ENCODE measurements around the gene LCN12.

Gene LCN12

DNA sequence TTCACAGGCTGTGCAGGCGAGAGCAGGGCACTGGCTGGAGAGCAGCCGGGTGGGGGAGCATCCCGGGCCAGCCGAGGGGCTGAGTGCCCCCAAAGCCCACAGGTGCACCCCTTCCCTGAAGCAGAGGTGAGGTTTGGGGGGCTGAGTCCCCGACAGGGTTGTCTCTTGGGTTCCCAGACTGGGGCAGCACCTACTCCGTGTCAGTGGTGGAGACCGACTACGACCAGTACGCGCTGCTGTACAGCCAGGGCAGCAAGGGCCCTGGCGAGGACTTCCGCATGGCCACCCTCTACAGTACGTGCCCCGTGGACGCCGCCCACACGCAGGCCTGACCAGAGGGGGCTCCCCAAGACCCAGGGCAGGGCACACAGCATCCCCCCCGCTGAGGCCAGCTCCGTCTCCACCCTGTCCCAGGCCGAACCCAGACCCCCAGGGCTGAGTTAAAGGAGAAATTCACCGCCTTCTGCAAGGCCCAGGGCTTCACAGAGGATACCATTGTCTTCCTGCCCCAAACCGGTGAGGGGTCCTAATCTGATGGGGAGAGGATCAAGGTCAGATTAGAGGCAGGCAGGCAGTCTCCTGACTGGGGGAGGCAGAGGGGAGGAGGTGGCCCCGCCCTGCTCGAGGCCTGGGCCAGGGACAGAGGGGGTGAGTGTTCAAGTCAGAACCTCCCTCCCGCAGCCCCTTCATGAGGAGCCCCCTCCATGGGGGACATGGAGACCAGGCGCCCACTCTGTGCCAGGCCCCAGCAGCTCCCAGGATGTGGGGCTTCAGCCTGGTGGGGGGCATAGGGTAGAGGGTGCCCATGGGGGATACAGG lies 27.9 kb downstream of the LCN12 start:
- H3K9me3 ChIP-seq (ENCODE audit: control insufficient read depth in 1 of 2, low read length in 2 of 2), result no peaks in the 10 kb centered on the region
- peaks cover 3% of the 10 kb centered on the region for H3K27me3 ChIP-seq (ENCODE audit: low read depth, low read length)
- no peaks in the 10 kb centered on the region for H3K36me3 ChIP-seq (ENCODE audit: control insufficient read depth in 1 of 2, insufficient read depth in 2 of 2, low read length in 2 of 2)
- H3K4me3 ChIP-seq (ENCODE audit: low read depth in 1 of 2, low read length in 2 of 2), result no peak overlapping the region
- peaks cover 0 to 19% of the 10 kb centered on the region in 2 donors for H3K4me1 ChIP-seq (ENCODE audit: control insufficient read depth in 1 of 2, insufficient read depth in 2 of 2, low read length in 2 of 2)
- H3K27ac ChIP-seq (ENCODE audit: low read length), result no peak overlapping the region

DNA sequence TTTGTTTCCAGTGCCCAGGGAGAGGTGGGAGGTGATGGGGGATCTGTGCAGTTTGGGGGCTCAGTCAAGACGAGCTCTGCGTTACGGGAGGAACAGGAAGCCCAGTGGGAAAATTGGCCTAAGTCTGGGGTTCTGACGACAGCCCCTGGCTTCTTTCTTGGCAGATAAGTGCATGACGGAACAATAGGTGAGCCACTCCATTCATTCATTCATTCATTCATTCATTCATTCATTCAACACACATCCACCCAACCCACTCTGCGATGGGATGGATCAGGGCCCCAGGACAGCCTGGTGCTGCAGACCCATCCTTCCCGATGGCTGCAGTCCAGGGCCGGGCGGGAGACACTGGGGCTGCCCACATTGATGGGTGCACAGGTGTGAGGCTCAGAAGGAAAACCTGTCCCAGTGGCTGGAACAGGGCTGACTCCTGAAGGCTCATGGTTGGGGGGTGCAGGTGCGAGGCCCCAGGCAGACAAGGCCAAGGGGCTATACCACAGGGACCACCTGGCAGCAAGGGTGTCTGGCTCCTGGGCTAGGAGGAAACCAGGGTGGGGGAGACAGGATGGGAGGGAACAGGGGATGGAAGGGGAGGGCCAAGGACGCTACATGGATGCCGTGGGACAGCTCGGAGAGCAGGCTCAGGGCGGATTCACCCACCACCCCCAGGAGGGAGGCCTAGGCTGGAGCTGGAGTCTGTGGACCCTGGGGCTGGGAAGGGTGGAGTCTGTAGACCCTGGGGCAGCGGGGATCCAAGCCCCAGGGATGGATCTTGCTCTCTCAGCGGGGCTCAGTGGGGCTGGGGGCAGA lies 28.8 kb downstream of the LCN12 start:
- H3K9me3 ChIP-seq (ENCODE audit: control insufficient read depth in 1 of 2, low read length in 2 of 2), result no peaks in the 10 kb centered on the region
- H3K4me1 ChIP-seq (ENCODE audit: control insufficient read depth in 1 of 2, insufficient read depth in 2 of 2, low read length in 2 of 2), result peaks cover 0 to 21% of the 10 kb centered on the region in 2 donors
- peaks cover 5% of the 10 kb centered on the region for H3K27me3 ChIP-seq (ENCODE audit: low read depth, low read length)
- H3K4me3 ChIP-seq (ENCODE audit: low read depth in 1 of 2, low read length in 2 of 2), result no peak overlapping the region
- H3K27ac ChIP-seq (ENCODE audit: low read length), result no peak overlapping the region
- no peaks in the 10 kb centered on the region for H3K36me3 ChIP-seq (ENCODE audit: control insufficient read depth in 1 of 2, insufficient read depth in 2 of 2, low read length in 2 of 2)

DNA sequence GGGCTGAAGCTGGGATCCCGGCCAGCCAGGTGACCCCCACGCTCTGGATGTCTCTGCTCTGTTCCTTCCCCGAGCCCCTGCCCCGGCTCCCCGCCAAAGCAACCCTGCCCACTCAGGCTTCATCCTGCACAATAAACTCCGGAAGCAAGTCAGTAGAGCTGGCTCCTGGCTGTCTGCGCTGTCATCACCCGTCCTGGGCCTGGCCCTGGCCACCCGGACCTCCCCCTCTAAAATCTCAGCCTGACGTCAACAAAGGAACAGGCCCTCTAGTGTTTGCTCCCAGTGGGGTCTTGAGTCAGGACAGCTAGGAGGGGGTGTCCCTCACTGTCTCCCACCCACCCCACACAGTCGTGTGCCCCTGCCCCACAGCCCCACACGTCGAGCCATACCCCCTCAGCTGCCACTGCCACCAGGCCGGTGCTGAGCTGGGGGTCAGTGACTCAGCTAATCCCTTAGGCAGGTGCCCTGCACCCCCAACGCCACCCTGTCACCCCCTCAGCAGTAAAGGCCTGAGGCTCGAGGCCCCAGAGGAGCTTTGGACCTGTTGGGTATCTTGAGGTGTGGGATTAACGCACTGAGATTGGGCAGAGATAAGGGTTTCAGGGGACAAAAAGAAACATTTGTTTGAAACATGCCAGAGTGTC lies 29.6 kb downstream of the LCN12 start:
- Histone ChIP-seq H3K4me1 (ENCODE audit: control insufficient read depth in 1 of 2, insufficient read depth in 2 of 2, low read length in 2 of 2) (peaks cover 0 to 18% of the 10 kb centered on the region in 2 donors), H3K36me3 (ENCODE audit: control insufficient read depth in 1 of 2, insufficient read depth in 2 of 2, low read length in 2 of 2) (no peaks in the 10 kb centered on the region), H3K4me3 (ENCODE audit: low read depth in 1 of 2, low read length in 2 of 2) (no peak overlapping the region), H3K27ac (ENCODE audit: low read length) (no peak overlapping the region), H3K9me3 (ENCODE audit: control insufficient read depth in 1 of 2, low read length in 2 of 2) (no peaks in the 10 kb centered on the region), H3K27me3 (ENCODE audit: low read depth, low read length) (peaks cover 9% of the 10 kb centered on the region)

DNA sequence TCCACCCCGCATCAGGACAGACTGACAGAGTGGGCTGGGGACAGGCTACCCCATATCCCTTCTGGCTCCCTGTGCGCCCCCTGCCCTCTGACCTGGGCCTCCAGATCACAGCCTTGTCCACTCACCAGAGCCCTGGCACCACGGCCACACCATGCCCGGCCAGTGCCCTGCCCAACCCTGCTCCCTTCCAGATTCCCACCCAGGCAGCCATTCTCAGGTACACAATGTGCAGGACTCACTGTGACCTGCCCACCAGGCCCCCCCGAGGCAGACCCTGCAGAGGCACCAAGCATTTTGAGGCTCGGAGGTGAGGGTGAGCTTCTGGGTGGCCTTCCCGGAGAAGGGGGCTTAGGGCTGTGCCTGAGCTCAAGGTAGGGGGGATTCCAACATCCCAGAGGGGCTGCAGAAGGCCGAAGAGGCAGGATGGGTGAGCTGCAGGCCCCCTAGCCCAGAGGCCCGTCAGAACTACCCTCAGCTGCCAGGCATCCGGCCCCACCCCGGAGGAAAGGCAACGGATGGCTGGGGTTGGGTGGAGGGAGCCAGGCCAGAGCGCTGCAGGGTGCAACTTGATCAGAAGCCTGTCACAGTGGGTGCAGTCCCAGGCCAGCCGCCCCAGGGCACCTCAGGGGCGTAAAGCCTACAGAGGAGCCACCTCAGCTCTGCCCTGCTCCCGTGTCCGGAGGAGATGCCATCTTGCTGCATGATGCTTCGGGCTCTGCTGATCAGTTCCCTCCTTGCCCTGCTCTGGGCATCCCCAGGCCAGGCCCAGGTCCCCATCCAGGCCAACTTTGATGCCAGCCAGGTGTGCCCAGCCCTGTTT lies 30.4 kb downstream of the LCN12 start, which contains the start of gene LCNL1:
TSS of gene LCNL1 (plus strand) at position 762 of the 820 bp plus-strand sequence. CDS start 594 bp downstream, outside the sequence.
- Histone ChIP-seq H3K9me3 (ENCODE audit: control insufficient read depth in 1 of 2, low read length in 2 of 2) (no peaks in the 10 kb centered on the region), H3K36me3 (ENCODE audit: control insufficient read depth in 1 of 2, insufficient read depth in 2 of 2, low read length in 2 of 2) (no peaks in the 10 kb centered on the region), H3K4me3 (ENCODE audit: low read depth in 1 of 2, low read length in 2 of 2) (no peak within 1 kb of the TSS), H3K4me1 (ENCODE audit: control insufficient read depth in 1 of 2, insufficient read depth in 2 of 2, low read length in 2 of 2) (peaks cover 0 to 13% of the 10 kb centered on the region in 2 donors), H3K27ac (ENCODE audit: low read length) (no peak within 1 kb of the TSS), H3K27me3 (ENCODE audit: low read depth, low read length) (peaks cover 9% of the 10 kb centered on the region)

DNA sequence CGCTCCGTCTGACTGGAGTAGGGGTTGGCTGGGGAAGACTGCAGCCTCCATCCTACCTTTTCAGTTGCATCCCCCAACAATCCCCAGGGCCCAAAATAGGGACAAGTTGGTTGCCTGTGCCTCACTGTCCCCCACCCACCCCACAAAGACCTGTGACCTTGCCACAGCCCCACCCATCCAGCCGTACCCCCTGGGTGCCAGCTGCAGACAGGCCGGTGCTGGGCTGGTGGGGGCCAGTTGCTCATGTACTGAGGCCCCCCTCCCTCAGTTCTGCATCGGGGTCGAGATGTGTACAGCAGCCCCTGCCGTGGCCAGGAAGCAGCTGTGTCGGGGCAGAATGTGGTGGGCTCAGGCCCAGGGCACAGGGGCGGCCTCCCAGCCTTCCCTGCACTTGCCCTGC lies 31.1 kb downstream of the LCN12 start:
- peaks cover 9% of the 10 kb centered on the region for H3K27me3 ChIP-seq (ENCODE audit: low read depth, low read length)
- H3K9me3 ChIP-seq (ENCODE audit: control insufficient read depth in 1 of 2, low read length in 2 of 2), result no peaks in the 10 kb centered on the region
- H3K4me3 ChIP-seq (ENCODE audit: low read depth in 1 of 2, low read length in 2 of 2), result no peak overlapping the region
- peaks cover 0 to 6% of the 10 kb centered on the region in 2 donors for H3K4me1 ChIP-seq (ENCODE audit: control insufficient read depth in 1 of 2, insufficient read depth in 2 of 2, low read length in 2 of 2)
- no peak overlapping the region for H3K27ac ChIP-seq (ENCODE audit: low read length)
- no peaks in the 10 kb centered on the region for H3K36me3 ChIP-seq (ENCODE audit: control insufficient read depth in 1 of 2, insufficient read depth in 2 of 2, low read length in 2 of 2)

DNA sequence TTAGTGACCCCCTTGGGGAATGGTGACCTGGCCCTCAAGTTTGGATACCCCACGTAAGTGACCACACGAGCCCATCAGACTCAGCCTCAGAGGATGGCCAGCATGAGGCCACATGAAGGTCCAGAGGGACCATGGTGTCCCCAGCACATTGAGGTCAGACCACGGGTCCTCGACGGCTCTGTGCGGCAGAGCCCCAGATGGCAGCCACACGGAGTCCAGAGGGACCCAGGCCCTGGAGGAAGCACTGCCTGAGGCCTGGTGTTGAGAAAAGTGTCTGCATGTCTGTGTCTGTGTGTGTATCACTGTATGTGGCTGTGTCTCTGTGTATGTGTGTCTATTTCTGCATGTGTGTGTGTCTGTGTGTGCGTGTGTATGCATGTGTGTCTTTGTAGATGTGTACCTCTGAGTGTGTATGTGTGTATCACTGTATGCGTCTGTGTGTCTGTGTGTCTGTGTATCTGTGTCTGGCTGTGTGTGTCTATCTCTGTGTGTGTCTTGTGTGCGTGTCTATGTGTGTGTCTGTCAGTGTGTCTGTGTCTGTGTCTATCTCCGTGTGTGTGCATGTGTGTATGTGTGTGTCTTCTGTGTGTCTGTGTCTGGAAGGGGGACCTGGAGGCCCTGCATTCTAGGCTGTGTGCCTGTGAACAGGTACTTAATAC lies 31.7 kb downstream of the LCN12 start:
- no peak overlapping the region for H3K4me3 ChIP-seq (ENCODE audit: low read depth in 1 of 2, low read length in 2 of 2)
- H3K27me3 ChIP-seq (ENCODE audit: low read depth, low read length), result peaks cover 9% of the 10 kb centered on the region
- peaks cover 0 to 5% of the 10 kb centered on the region in 2 donors for H3K4me1 ChIP-seq (ENCODE audit: control insufficient read depth in 1 of 2, insufficient read depth in 2 of 2, low read length in 2 of 2)
- no peaks in the 10 kb centered on the region for H3K9me3 ChIP-seq (ENCODE audit: control insufficient read depth in 1 of 2, low read length in 2 of 2)
- H3K36me3 ChIP-seq (ENCODE audit: control insufficient read depth in 1 of 2, insufficient read depth in 2 of 2, low read length in 2 of 2), result no peaks in the 10 kb centered on the region
- no peak overlapping the region for H3K27ac ChIP-seq (ENCODE audit: low read length)

DNA sequence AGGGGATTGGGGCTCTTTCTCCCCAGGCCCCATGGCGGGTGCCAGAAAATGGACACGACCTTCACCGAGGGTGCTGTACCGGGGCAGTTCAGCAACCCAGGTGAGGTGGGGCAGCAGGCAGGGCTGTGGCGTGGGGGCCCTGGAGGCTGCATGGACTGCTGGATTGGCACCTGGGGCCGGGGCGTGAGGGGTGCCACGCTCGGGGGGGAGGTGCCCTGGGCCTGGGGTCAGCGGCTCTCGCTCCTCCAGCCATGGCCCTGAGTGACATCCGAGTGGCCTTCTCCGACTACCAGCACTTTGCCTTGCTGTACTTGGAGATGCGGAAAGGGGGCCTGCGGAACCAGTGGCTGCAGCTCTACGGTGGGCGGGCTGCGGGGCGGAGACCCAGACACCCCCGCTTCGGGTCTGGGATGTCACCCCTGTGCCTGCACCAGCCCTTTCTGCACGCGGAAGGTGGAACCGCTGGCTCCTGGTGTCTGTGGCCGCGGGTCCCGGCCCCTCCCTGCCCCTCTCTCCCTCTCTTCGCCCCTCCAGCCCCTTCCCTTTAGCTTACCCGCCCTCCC lies 32.5 kb downstream of the LCN12 start:
- Histone ChIP-seq H3K36me3 (ENCODE audit: control insufficient read depth in 1 of 2, insufficient read depth in 2 of 2, low read length in 2 of 2) (no peaks in the 10 kb centered on the region), H3K9me3 (ENCODE audit: control insufficient read depth in 1 of 2, low read length in 2 of 2) (no peaks in the 10 kb centered on the region), H3K4me1 (ENCODE audit: control insufficient read depth in 1 of 2, insufficient read depth in 2 of 2, low read length in 2 of 2) (peaks cover 0 to 5% of the 10 kb centered on the region in 2 donors), H3K27me3 (ENCODE audit: low read depth, low read length) (peaks cover 9% of the 10 kb centered on the region), H3K4me3 (ENCODE audit: low read depth in 1 of 2, low read length in 2 of 2) (no peak overlapping the region), H3K27ac (ENCODE audit: low read length) (no peak overlapping the region)

DNA sequence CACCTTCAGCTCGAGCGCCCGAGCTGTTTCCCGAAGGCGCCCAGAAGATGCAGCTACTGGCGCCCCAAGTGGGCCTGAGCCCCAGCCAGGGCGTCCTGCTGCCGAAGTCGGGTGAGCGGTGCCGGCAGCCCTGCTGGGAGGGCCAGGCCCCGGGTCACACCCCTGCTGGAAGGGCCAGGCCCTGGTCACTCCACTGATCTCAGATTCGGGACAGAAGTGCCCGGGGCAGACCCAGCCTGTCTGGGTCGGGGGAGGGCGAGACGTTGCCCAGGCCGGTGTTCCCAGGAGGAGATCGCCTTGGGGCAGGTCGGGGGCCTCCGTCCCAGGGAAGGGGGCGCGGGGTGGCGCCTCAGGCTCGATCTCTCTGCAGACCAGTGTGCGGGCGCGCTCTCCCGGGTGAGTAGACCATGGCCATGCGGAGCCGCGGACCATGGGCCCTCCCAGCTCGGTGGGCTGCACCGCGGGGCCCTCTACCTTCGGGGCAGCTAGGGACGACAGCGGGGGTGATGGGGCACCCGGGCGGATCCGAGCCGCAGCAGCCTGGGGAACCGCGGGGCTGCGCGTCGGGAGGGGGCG lies 33.0 kb downstream of the LCN12 start:
- Histone ChIP-seq H3K9me3 (ENCODE audit: control insufficient read depth in 1 of 2, low read length in 2 of 2) (no peaks in the 10 kb centered on the region), H3K4me3 (ENCODE audit: low read depth in 1 of 2, low read length in 2 of 2) (no peak overlapping the region), H3K36me3 (ENCODE audit: control insufficient read depth in 1 of 2, insufficient read depth in 2 of 2, low read length in 2 of 2) (no peaks in the 10 kb centered on the region), H3K4me1 (ENCODE audit: control insufficient read depth in 1 of 2, insufficient read depth in 2 of 2, low read length in 2 of 2) (peaks cover 0 to 5% of the 10 kb centered on the region in 2 donors), H3K27ac (ENCODE audit: low read length) (no peak overlapping the region), H3K27me3 (ENCODE audit: low read depth, low read length) (peaks cover 9% of the 10 kb centered on the region)

DNA sequence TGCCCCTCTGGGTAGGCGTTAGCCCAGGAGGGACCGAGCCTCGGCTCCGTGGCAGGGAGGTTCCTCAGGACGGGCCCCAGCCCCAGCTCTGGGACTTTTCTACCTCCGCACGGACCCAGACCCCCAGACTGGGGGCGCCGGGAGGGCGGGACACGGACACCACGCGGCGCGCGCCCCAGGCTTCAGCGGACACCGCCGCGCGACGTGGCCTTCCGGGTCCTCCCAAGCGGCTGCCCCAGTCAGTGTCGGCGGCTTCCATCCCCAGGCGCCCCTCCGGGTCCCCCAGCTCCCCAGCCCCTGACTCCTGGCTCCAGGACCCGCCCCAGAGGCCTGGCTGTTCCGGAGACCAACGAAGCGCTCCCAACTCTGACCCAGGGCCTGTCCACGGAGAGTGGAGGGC lies 33.8 kb downstream of the LCN12 start:
- Histone ChIP-seq H3K4me1 (ENCODE audit: control insufficient read depth in 1 of 2, insufficient read depth in 2 of 2, low read length in 2 of 2) (peaks cover 0 to 5% of the 10 kb centered on the region in 2 donors), H3K36me3 (ENCODE audit: control insufficient read depth in 1 of 2, insufficient read depth in 2 of 2, low read length in 2 of 2) (no peaks in the 10 kb centered on the region), H3K27ac (ENCODE audit: low read length) (no peak overlapping the region), H3K9me3 (ENCODE audit: control insufficient read depth in 1 of 2, low read length in 2 of 2) (no peaks in the 10 kb centered on the region), H3K4me3 (ENCODE audit: low read depth in 1 of 2, low read length in 2 of 2) (no peak overlapping the region), H3K27me3 (ENCODE audit: low read depth, low read length) (peaks cover 9% of the 10 kb centered on the region)

DNA sequence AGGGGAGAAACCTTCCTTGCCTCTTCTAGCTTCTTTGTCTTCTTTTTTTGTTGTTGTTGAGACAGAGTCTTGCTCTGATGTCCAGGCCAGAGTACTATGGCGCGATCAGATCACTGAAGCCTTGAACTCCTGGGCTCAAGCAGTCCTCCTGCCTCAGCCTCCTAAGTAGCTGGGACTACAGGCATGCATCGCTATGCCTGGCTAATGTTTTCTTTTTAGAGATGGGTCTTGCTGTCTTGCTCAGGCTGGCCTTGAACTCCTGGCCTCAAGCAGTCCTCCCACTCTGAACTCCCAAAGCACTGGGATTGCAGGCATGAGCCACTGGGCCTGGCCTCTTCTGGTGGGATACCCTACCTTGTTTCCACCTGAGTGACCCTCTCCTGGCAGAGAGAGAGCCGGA lies 36.8 kb downstream of the LCN12 start:
- H3K27ac ChIP-seq (ENCODE audit: low read length), result no peak overlapping the region
- H3K9me3 ChIP-seq (ENCODE audit: control insufficient read depth in 1 of 2, low read length in 2 of 2), result no peaks in the 10 kb centered on the region
- H3K27me3 ChIP-seq (ENCODE audit: low read depth, low read length), result peaks cover 9% of the 10 kb centered on the region
- H3K4me1 ChIP-seq (ENCODE audit: control insufficient read depth in 1 of 2, insufficient read depth in 2 of 2, low read length in 2 of 2), result peaks cover 0 to 18% of the 10 kb centered on the region in 2 donors
- H3K4me3 ChIP-seq (ENCODE audit: low read depth in 1 of 2, low read length in 2 of 2), result no peak overlapping the region
- peaks cover 0 to 3% of the 10 kb centered on the region in 2 donors for H3K36me3 ChIP-seq (ENCODE audit: control insufficient read depth in 1 of 2, insufficient read depth in 2 of 2, low read length in 2 of 2)

Data from muscle layer of duodenum (tissue), 2 donors.